HCT116 (cell line): ENCODE measurements around the gene POU2AF2. TPM values are rescaled to one million over a fixed set of nuclear protein-coding genes. Genes with fewer than 3 reads are reported as not detected.

ENCODE experiments used
- ATAC-seq: fragments of 200-7000 bp; cut with Tn5 transposase; 2 replicates; pipeline ENCODE4 v1.9.1; 2020; ENCODE audit warnings: mild to moderate bottlenecking, moderate library complexity
- BruUV-seq: library from RNA; stranded (reverse); fragments of 400-500 nt; replicated peaks from 2 replicates; lab custom pipeline; 2021; lab: Mats Ljungman, UMichigan
- CTCF ChIA-PET: fragments of 300-600 bp; sonication (Branson Sonifier 250); formaldehyde crosslinking; loops from one replicate; lab custom pipeline; 2021; ENCODE audit warnings: antibody characterized with exemption; lab: Charles Lee
- POLR2A ChIA-PET: fragments of 300-600, 350-600 bp; sonication (Branson Sonifier 250); formaldehyde crosslinking; loops from one replicate; lab custom pipeline; 2021; ENCODE audit warnings: antibody characterized with exemption; lab: Charles Lee
- RAD21 ChIA-PET, 2 experiments: fragments of 300-600 bp; sonication (Branson Sonifier 250); formaldehyde crosslinking; loops; one replicate each; lab custom pipeline; 2023; ENCODE audit warnings: low total read pairs in 2 of 2; ENCODE audit not compliant: uncharacterized antibody in 2 of 2, unreplicated experiment in 2 of 2, low non-redundant PET in 1 of 2; lab: Charles Lee
- DNase-seq: peaks from one replicate; pipeline ENCODE4 v3.0.0-alpha.2; 2010; ENCODE audit warnings: low read depth, low spot score
- H2AFZ ChIP-seq: fragments of 200-600 bp; shearing (Covaris generic), sonication (generic); 2 replicates; pipeline ENCODE4 v1.6.1; 2017; ENCODE audit warnings: low read depth, mixed run types, mixed read lengths, antibody characterized with exemption, low read length; ENCODE audit not compliant: poor library complexity, severe bottlenecking
- H3K27ac ChIP-seq: 2 replicates; pipeline ENCODE4 v1.5.1; 2012; ENCODE audit warnings: low read depth, low read length
- H3K27me3 ChIP-seq: fragments of 200-600 bp; sonication (generic); 2 replicates; pipeline ENCODE4 v1.6.1; 2016; ENCODE audit warnings: mixed run types, low read length, mixed read lengths; ENCODE audit not compliant: insufficient read depth
- H3K36me3 ChIP-seq, 2 experiments: fragments of 200-500 bp in 1 of 2; fragments of 200-600 bp in 1 of 2; sonication (Bioruptor generic) in 1 of 2; sonication (generic) in 1 of 2; 2 replicates each; pipeline versions ENCODE4 v1.5.1 to v1.6.1; 2014 to 2016; ENCODE audit warnings: low read length in 2 of 2, inconsistent platforms in 1 of 2, mixed read lengths in 1 of 2, mixed run types in 1 of 2; ENCODE audit not compliant: insufficient read depth in 2 of 2, control insufficient read depth in 1 of 2
- H3K4me1 ChIP-seq, 2 experiments: fragments of 200-600 bp in 1 of 2; sonication (generic) in 1 of 2; 2 replicates each; pipeline versions ENCODE4 v1.5.1 to v1.6.1; 2012 to 2017; ENCODE audit warnings: low read length in 2 of 2, inconsistent platforms in 1 of 2, mild to moderate bottlenecking in 1 of 2, mixed read lengths in 1 of 2, mixed run types in 1 of 2, moderate library complexity in 1 of 2; ENCODE audit not compliant: insufficient read depth in 2 of 2, control insufficient read depth in 1 of 2
- H3K4me2 ChIP-seq: fragments of 200-600 bp; sonication (generic); 2 replicates; pipeline ENCODE4 v1.6.1; 2017; ENCODE audit warnings: mixed run types, low read length, mixed read lengths
- H3K4me3 ChIP-seq, 2 experiments: fragments of 200-600 bp in 1 of 2; sonication (generic) in 1 of 2; replicated peaks in 1 of 2; 2 replicates each; pipeline ENCODE4 v1.5.1; 2011 to 2016; ENCODE audit warnings: low read length in 2 of 2, control low read depth in 1 of 2, low read depth in 1 of 2, mild to moderate bottlenecking in 1 of 2, mixed read lengths in 1 of 2, mixed run types in 1 of 2
- H3K79me2 ChIP-seq: fragments of 200-600 bp; sonication (generic); 2 replicates; pipeline ENCODE4 v1.6.1; 2017; ENCODE audit warnings: mild to moderate bottlenecking, mixed run types, low read length, moderate library complexity, mixed read lengths; ENCODE audit not compliant: insufficient read depth
- H3K9ac ChIP-seq: fragments of 200-600 bp; sonication (generic); 2 replicates; pipeline ENCODE4 v1.6.1; 2016; ENCODE audit warnings: low read length, mixed read lengths
- H3K9me2 ChIP-seq: fragments of 200-600 bp; sonication (generic), shearing (Covaris generic); 2 replicates; pipeline ENCODE4 v1.6.1; 2017; ENCODE audit warnings: mixed run types, mild to moderate bottlenecking, moderate library complexity; ENCODE audit not compliant: insufficient read depth
- H3K9me3 ChIP-seq, 2 experiments: fragments of 200-500 bp in 1 of 2; fragments of 200-600 bp in 1 of 2; sonication (Bioruptor generic) in 1 of 2; sonication (generic) in 1 of 2; 2 replicates each; pipeline ENCODE4 v1.6.1; 2014 to 2017; ENCODE audit warnings: low read length in 2 of 2, mixed read lengths in 2 of 2, inconsistent platforms in 1 of 2, low read depth in 1 of 2, mild to moderate bottlenecking in 1 of 2, mixed run types in 1 of 2, moderate library complexity in 1 of 2; ENCODE audit not compliant: control insufficient read depth in 1 of 2, insufficient read depth in 1 of 2
- H4K20me1 ChIP-seq: fragments of 200-600 bp; sonication (generic), shearing (Covaris generic); 2 replicates; pipeline ENCODE4 v1.6.1; 2017; ENCODE audit warnings: mixed run types, mild to moderate bottlenecking, moderate library complexity; ENCODE audit not compliant: insufficient read depth
- CTCF ChIP-seq, 3 experiments: fragments of 200-600 bp in 1 of 3; sonication (generic) in 1 of 3; IDR thresholded peaks in 2 of 3; conservative IDR thresholded peaks in 1 of 3; 2 replicates each; pipeline ENCODE4 v1.5.1; 2012 to 2017; ENCODE audit warnings: low read depth in 2 of 3, low read length in 2 of 3, antibody characterized with exemption in 1 of 3, borderline replicate concordance in 1 of 3, control low read depth in 1 of 3, mild to moderate bottlenecking in 1 of 3, mixed read lengths in 1 of 3, mixed run types in 1 of 3, moderate library complexity in 1 of 3; ENCODE audit not compliant: insufficient read depth in 1 of 3
- FOSL1 ChIP-seq: IDR thresholded peaks from 2 replicates; pipeline ENCODE4 v1.6.1; 2012; ENCODE audit warnings: low read depth
- SP1 ChIP-seq: IDR thresholded peaks from 2 replicates; pipeline ENCODE4 v1.6.1; 2012; ENCODE audit warnings: low read depth
- ZFX ChIP-seq: fragments of 450-650 bp; IDR thresholded peaks from 2 replicates; pipeline ENCODE4 v1.6.1; 2017
- intact Hi-C: fragments of 100-400 bp; cut with micrococcal nuclease; formaldehyde crosslinking; loops from 2 replicates; pipeline ENCODE4 v1.10.0; 2022
- total RNA-seq: library from RNA; stranded (reverse); gene quantifications from one replicate; pipeline ENCODE4 v1.2.1, GENCODE V29; 2021; ENCODE audit not compliant: unreplicated experiment
- TF ChIP-seq, protein P1 (sequence below): IDR thresholded peaks from 2 replicates; pipeline ENCODE4 v1.6.1; 2011; ENCODE audit warnings: mild to moderate bottlenecking, low read length, moderate library complexity; ENCODE audit not compliant: insufficient replicate concordance; ENCODE audit errors: extremely low read depth

POU2AF2 gene
- total RNA-seq, 1 experiment from 2014 or later, result not detected

GRCh38 chr11:111283945-111284481 lies 38.5 kb downstream of the POU2AF2 start:
- no peak overlapping the region for H2AFZ ChIP-seq
- no peak overlapping the region for H3K4me2 ChIP-seq
- H3K36me3 ChIP-seq, result no peaks in the 10 kb centered on the region
- no peak overlapping the region for H3K9ac ChIP-seq
- H3K79me2 ChIP-seq, result no peaks in the 10 kb centered on the region
- RAD21 ChIA-PET, result interaction anchor here in 1 of 2 experiments (0.8 kb wide), 1 partner anchor 163 kb away, joined by 3 read pairs; no protein-coding TSS in a partner anchor
- no peaks in the 10 kb centered on the region for H3K9me2 ChIP-seq
- ATAC-seq (no peak), DNase-seq (no peak)
- no peaks in the 10 kb centered on the region for H3K4me1 ChIP-seq
- CTCF ChIA-PET, result interaction anchor here (2.1 to 4.3 kb wide), 2 partner anchors 139 to 145 kb away, joined by 10 to 39 read pairs; no protein-coding TSS in a partner anchor
- intact Hi-C loops, result loop anchor here (1.0 kb wide), 3 partner anchors 139 to 162 kb away; no protein-coding TSS in a partner anchor
- 0 out of 2 replicates have a peak, but pooled peaks cover 3% of the 10 kb centered on the region for H4K20me1 ChIP-seq
- peaks cover 14% of the 10 kb centered on the region for H3K27me3 ChIP-seq
- no peaks in the 10 kb centered on the region for H3K9me3 ChIP-seq
- POLR2A ChIA-PET, result no interaction called here
- H3K27ac ChIP-seq, result no peak overlapping the region
- no peak overlapping the region for H3K4me3 ChIP-seq
- TF ChIP-seq, protein P1, sequence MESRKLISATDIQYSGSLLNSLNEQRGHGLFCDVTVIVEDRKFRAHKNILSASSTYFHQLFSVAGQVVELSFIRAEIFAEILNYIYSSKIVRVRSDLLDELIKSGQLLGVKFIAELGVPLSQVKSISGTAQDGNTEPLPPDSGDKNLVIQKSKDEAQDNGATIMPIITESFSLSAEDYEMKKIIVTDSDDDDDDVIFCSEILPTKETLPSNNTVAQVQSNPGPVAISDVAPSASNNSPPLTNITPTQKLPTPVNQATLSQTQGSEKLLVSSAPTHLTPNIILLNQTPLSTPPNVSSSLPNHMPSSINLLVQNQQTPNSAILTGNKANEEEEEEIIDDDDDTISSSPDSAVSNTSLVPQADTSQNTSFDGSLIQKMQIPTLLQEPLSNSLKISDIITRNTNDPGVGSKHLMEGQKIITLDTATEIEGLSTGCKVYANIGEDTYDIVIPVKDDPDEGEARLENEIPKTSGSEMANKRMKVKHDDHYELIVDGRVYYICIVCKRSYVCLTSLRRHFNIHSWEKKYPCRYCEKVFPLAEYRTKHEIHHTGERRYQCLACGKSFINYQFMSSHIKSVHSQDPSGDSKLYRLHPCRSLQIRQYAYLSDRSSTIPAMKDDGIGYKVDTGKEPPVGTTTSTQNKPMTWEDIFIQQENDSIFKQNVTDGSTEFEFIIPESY, result no peak
- TF ChIP-seq FOSL1, result no peak
- TF ChIP-seq ZFX, result no peak
- TF ChIP-seq CTCF (IDR thresholded peaks at IDR 0.05 in 2 of 3, conservative IDR thresholded peaks at IDR 0.05 in 1 of 3; ENCODE audit: borderline replicate concordance in 1 of 3, insufficient read depth in 1 of 3, low read depth in 2 of 3, low read length in 2 of 3), result no peak
- no peak for TF ChIP-seq SP1
- TF ChIP-seq, all 23 proteins: peak for 0
- no TSS peak for BruUV-seq
